GM21723 (cell line): ENCODE data around the gene FRG2.
"Not testable (repeated sequence)": the region's sequence is repeated elsewhere in the genome, so short reads cannot be mapped to it uniquely, and the experiment has no call there.

Source experiments
- ATAC-seq: cut with Tn5 transposase; IDR thresholded peaks from one replicate; pipeline ENCODE4 v1.9.1; 2021; ENCODE audit warnings: mild to moderate bottlenecking, moderate library complexity; ENCODE audit not compliant: unreplicated experiment

The FRG2 gene

DNA sequence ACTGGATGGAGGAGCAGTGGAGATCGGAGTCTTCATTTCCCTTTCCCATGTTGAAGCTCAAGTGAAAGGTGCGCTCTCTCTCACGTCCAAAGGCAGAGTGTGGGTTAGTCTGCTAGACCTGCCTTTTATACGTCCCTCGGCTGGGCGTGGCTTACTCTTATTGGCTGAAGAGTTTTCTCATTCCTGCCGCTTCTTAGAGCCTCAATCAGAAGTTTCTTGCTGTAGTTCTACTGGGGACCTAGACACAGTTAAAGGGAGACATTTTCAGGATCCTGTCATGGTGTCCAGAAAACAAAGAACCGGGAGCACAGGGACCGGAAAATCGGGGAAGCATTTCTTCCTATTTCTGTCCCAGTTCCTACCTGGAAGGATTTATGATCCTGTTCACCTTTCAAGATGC is at the start of gene FRG2:
TSS of gene FRG2 (minus strand) at position 101 of the 400 bp plus-strand sequence. CDS start at position 49, 52 bp downstream.
- not testable (repeated sequence) for ATAC-seq

DNA sequence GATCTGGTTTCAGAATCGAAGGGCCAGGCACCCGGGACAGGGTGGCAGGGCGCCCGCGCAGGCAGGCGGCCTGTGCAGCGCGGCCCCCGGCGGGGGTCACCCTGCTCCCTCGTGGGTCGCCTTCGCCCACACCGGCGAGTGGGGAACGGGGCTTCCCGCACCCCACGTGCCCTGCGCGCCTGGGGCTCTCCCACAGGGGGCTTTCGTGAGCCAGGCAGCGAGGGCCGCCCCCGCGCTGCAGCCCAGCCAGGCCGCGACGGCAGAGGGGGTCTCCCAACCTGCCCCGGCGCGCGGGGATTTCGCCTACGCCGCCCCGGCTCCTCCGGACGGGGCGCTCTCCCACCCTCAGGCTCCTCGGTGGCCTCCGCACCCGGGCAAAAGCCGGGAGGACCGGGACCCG is 41.3 kb upstream of the FRG2 start:
- ATAC-seq: not testable (repeated sequence)

DNA sequence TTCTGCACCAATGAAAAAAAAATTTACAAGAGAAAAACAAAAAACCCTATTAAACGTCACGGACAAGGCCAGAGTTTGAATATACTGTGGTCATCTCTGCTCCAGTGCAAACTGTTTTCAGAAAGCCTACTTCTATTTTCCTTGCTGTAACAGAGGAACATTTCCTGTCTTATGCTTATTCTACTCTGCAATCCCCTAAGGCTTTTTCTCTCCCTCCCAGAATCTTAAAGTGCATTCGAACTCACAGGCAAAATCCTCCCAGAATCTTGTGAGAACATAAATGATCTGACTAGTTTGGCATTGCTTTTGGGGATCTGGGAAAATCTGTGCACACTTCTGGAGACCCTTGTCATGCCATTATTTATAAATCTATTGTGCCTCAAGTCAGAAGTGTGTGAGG is 37.7 kb upstream of the FRG2 start:
- ATAC-seq: not testable (repeated sequence)

DNA sequence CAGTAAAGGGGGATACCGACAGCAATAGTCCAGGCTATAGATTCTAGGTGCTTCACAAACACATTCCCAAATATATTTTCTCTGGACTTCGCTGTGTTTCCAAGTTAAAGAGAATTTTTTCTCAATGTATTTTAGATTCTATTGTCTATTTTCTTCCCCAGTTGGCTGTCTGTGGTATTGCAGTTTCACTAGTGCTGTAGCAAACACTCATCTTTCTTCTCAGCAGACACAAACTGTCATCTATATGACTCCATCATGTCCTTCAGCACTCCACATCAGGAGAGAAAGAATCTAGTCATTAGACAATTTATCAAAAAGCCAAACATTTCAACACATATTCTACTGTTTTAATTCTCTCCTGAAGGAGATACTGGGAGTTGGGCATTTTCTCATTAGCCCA is 37.3 kb upstream of the FRG2 start, which contains the start of gene DBET:
TSS of gene DBET (plus strand) at position 161 of the 400 bp plus-strand sequence.
- not testable (repeated sequence) for ATAC-seq

DNA sequence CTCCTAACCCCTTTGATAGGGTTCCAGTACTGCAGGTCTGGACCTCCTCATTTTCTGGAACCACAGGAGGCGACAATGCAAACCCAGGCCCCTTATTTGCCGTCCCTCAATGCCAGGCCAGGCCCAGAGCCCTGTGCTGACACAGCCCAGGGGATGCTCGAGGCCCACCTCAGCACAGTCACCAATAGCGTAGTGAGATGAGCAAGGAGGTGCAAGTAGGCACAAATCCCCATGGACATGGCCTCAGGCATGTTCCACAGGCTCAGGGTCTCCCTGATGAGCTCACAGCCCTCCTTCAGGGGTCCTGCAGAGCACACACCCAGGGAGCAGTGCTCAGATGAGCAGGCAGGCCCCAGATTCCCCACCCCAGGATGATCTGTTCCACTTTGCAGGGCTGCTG is 31.9 kb upstream of the FRG2 start:
- not testable (repeated sequence) for ATAC-seq

DNA sequence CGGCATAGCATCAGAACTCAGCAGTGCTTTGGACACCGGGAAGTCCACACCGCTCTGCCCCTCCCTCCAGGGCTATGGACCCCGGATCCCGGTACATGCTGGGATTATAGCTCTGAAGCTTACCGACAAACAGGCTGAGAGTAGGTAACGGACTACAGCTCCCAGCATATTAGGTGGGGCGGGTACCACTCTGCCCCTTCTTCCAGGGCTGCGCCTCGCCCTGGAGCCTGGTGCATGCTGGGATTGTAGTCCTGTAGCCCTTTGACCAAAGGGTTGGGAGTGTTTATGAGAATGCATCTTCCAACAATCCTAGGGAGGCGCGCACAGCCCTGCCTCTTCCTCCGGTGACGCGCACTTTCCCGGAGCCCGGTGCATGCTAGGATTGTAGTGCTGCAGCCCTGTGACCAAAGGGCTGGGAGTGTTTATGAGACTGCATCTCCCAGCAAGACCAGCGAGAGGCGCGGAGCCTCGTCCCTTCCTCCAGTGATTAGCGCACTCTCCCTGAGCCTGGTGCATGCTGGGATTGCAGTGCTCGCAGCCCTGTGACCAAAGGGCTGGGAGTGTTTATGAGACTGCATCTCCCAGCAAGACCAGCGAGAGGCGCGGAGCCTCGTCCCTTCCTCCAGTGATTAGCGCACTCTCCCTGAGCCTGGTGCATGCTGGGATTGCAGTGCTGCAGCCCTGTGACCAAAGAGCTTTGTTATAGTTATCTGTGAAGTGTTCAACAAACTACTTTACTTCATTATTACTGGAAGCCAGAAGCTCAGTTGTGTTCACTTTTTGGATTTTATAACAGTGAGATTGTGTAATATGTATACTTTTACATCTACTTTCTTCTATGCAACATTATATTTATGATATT is 22.6 kb upstream of the FRG2 start:
- ATAC-seq: not testable (repeated sequence)

DNA sequence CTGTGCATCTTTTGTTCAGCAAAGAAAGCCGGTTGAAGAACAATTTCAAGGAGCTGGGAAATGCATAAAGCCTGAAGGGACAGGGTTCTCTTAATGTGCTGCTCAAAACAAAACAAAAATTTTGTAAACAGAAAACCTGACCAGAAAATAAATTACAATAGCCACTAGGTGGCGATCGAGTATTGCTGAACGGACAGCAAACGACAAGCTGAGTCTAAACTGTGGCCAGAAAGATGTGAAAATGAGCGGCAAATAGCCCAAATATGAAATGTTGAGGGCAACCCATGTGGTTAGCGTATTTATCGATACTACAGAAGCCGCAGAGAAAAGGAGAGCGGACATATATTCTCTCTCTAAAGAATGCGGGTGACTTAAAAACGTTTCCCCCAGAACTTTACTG is 20.6 kb upstream of the FRG2 start:
- ATAC-seq: not testable (repeated sequence)

DNA sequence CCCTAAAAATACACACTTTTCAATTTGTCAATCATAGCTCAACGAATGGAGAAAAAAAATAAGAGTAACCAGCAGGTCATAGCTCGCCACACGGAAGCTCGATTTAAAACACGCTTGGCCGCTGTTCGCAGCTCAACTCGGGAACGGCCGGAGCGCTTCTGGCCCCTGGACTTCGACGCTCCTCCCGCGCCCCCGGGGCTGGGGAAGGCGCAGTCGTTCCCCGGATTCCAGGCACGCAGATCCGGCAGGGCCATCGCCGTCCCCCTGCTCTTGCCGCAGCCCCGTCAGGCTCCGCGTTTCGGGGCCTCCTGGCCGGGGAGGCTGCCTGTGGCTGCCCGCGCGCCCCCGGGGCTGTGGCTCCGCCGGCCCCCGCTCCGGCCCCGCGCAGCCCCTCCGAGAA is 13.8 kb upstream of the FRG2 start:
- ATAC-seq: not testable (repeated sequence)

DNA sequence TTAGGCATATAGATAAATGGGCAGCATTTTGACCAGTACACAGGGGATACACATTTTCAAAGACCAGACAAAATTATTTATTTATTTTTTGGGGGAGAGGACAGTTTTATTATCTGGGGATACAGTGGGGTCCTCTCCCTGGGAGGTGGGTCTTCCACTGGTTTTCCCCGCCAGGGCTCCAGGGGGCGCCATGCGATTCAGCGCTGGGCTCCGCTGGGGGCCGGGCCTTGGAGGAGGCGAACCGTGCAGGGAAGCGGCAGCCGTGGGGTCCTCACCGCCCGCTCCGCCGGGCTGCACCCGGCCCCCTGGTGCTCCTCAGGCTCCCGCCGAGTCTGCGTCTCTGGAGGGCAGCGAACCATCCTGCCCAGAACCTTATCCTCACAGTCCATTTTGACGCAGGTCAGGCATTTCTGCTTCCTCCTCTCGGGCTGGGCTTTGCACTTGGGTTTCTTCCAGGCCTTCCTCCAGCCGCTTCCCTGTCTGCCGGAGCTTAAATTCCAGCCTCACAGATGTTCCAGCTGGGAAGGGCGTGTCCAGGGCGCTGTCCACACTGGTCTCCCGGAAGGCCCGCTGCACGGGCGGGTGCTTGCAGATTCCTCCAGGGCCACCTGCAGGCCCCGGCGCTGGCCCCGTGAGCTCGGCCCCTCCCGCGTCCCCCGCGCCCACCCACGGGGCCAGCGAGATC is 10.8 kb upstream of the FRG2 start:
- ATAC-seq: not testable (repeated sequence)

DNA sequence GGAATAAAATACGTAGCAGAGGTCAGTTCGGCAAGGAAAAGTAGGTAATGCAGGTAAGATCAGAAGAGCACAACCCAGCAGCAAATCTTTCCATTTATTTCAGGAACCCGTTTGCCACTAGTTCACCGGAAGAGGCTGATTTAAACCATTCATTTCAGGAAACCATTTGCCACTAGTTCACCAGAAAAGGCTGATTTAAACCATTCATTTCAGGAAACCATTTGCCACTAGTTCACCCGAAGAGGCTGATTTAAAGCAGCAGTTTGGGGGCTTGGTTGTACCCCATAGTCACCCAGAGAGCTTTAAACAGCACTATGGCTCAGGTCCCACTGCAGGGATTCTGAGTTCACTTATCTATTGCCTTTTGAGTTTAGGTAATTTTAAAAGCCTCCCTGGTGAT is 4.2 kb upstream of the FRG2 start:
- ATAC-seq: not testable (repeated sequence)

DNA sequence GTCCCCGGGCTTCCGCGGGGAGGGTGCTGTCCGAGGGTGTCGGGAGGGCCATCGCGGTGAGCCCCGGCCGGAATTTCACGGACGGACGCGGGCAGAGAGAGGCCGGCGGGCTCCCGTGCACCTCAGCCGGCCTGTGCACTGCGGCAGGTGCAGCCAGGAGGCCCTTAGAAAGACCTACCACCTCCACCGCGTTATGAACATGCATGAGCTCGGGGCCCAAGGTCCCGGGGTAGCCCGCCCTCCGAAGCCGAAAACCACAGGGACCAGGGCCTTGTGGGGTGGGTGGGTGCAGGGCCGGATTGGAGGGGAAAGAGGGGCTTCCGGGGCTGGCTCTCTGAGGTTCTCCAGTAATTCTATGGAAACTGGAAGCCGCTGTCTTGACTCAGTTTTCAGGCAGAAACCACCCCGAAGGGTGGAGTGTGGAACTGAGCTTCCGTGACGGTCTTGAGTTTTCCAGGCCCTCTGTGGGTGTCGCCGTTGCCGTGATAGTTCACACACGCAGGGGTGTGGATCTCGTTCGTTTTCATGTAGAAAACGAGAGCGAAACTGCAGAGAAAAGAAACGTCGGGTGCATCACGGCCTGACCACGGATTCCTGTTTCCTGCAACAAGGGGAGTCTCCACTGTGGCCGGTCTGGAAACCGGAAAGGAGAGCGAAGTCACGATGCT is 4.3 kb downstream of the FRG2 start:
- ATAC-seq: peak; percentile 41

DNA sequence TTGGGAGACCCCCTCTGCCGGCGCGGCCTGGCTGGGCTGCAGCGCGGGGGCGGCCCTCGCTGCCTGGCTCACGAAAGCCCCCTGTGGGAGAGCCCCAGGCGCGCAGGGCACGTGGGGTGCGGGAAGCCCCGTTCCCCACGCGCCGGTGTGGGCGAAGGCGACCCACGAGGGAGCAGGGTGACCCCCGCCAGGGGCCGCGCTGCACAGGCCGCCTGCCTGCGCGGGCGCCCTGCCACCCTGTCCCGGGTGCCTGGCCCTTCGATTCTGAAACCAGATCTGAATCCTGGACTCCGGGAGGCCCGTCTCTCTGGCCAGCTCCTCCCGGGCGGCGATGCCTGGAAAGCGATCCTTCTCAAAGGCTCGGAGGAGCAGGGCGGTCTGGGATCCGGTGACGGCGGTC is 5.1 kb downstream of the FRG2 start:
- not testable (repeated sequence) for ATAC-seq

DNA sequence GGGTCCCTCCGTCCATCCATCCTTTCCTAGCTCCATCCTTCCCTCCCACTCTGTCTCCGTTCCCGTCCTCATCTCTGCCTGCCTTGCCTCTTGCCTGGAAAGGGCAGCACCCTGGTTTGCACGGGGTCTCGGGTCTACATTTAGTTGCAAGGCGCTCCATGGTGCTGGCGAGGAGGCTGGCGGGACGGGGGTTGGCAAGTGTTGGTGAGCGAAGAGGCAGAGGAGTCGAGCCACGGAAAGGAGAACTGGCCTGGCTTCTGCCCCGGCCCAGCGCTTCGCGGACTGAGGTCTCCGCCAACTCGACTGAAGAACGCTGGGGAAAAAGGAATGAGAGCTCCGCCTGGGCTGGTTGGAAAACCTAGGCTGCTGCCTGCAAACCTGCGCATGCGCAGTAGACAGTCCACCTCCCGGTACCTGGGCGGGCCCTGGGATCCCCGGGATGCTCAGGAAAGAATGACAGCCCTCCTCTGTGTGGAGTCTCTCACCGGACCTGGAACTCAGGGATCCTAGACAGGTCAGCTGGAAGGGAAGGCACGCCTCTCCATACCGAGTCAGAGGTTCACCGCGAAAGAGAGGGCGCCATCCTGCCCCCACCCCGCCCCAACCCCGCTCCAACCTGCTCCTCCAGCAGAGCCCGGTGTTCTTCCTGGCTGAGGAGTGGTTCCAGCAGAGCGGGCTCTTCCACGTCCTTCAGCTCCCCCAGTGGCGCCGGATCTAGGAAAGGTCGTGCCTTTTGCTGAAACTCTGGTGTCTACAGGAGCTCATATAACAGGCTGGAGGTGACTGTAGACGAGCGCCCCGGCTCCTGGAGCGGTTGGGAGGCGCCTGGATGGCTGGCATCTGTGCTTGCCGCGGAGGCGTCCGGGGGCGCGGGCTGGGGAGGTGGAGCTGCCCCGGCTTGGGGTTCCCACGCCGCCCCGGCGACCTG is 6.0 kb downstream of the FRG2 start:
- no peak for ATAC-seq

DNA sequence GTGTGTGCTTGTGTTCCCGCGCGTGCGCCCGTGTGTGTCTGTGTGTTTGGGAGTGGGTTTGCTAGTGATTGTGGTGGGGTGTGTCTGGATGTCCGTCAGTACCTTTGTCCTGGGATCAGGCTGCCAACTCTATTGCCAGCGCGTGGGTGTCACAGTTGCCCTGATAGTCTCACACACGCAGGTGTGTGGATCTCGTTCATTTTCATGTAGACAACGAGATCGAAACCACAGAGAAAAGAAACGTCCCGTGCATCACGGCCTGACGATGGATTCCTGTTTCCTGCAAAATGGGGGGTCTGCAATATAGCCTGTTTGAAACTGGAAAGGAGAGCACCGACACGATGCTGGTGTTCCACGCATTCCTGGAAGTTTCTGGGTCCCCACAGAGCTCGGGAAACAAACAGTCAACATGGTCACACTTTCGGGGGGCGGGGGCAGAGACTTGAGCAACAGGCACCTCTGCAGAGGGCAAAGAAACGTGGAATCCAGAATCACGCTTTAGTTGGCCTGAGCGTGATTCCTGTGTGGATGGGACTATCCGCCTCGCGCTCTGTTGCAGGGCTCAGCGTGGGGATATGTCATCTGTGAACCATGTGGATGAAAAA is 7.1 kb downstream of the FRG2 start:
- not testable (repeated sequence) for ATAC-seq

DNA sequence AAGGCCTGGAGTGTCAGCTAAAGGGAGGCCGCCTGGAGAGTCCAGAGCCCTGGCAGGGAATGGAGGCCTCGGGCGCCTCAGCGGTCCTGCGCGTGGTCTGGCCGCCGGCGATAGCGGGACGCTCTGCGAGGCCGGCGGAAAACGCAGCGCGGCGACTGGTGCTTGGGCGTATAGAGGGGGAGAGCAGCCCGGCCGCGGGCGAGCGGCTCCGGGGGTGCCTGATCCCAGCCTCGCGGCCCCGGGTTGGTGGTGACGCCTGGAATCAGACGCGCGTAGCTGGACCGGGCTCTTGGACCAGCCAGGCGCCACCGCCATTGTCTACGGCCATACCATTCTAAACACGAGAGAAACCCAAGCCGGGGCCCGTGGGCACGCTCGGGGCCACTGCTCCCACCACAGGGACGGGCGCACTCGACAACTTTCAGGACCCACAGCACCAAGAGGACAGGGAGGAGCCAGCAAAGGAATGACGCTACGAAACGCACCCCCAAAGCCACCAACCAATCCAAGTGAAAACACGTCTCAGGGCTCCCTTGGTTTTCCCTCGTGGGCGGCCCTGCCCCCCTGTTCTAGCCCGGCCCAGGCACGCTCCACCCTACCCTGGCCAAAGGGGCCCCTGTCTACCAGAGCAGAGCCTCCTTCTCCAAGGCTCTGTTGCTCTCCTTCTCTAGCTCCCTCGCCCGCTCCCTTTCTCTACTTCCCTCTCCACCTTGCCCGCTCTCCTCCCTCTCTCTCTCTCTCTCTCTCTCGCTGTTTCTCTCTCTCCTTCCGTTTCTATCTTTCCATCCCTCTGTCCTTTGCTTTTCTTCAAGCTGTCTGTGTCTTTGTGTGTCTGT is 7.8 kb downstream of the FRG2 start:
- ATAC-seq: no peak

DNA sequence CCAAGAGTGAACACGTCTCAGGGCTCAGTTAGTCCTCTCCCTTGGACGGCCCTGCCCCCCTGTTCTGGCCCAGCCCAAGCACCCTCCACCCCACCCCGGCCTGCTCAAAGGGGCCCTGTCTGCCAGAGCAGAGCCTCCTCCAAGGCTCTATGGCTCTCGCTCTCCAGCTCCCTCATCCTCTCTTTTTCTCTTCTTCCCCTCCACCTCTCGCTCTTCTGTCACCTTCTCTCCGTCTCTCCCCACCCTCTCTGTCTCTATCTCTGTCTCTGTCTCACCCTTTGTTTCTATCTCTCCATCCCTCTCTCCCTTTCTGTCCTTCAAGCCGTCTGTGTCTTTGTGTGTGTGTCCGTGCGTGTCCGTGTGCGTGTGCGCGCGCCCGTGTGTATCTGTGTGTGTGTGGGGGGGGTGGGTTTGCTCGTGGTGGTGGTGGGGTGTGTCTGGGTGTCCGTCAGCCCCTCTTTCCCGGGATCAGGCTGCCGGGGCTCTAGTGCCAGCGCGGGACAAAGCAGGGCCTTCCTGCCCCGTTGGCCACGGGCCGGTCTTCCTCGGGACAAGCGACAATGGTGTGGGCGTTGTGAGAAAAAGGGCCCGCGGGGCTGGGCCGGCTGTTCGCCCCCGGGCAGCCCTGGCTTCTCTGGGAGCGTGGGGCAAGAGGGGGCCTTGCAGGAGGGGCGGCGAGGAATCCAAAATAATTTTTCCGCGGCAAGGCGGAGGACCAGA is 8.7 kb downstream of the FRG2 start:
- ATAC-seq: no peak

DNA sequence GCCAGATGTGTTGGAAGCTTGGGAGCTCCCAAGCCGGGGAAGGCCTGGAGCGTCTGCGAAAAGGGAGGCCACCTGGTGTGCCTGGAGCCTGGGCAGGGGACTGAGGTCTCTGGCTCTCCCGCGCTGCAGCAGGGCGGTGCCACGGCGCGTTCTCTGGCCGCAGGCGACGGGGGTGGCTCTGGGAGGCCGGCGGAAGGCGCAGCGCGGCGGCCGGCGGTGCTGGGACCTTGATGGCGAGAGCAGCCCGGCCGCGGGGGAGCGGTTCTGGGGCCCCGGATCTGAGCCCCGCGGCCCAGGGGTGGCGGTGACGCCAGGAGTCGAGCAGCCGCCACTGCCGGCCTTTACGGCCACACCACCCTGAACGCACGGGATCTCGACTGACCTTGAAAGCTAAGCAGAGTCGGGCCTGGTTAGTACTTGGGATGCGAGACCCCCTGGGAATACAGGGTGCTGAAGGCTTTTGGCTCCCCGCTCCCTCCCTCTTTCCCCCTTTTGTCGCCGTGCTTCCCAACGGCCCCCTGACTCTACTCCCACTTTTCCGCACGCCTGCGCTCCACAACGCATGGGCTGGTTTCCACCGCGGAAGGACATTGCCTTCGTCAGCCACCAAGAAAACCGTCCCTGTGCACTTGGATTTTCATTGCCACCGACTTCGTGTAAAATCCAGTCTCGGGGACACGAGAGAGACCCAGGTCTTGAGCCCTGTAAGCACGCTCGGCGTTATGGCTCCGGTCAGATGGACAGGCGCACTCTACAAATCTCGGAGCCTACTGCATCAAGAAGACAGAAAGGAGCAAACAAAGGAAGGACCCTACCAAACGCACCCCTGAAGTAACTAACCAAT is 9.5 kb downstream of the FRG2 start:
- no peak for ATAC-seq
